GM18511 (cell line): ENCODE data around the gene CD109.

Experiments used
- ATAC-seq: cut with Tn5 transposase; IDR thresholded peaks from one replicate; pipeline ENCODE4 v1.9.1; 2021; ENCODE audit warnings: mild to moderate bottlenecking, moderate library complexity; ENCODE audit not compliant: unreplicated experiment

The CD109 gene

GRCh38 chr6:73724389-73724788 is 28.4 kb downstream of the CD109 start:
- ATAC-seq = no peak

GRCh38 chr6:73725192-73725591 is 29.2 kb downstream of the CD109 start:
- ATAC-seq = peak; percentile 58

- no peak for ATAC-seq
Measured at GRCh38 chr6:73727114-73727513, 31.1 kb downstream of the CD109 start.

- ATAC-seq = peak; percentile 69
Measured at GRCh38 chr6:73728548-73729205, 32.7 kb downstream of the CD109 start.

GRCh38 chr6:73731285-73731684 is 35.3 kb downstream of the CD109 start:
- ATAC-seq = no peak

- ATAC-seq = peak; percentile 78
Measured at GRCh38 chr6:73732845-73733675, 37.1 kb downstream of the CD109 start.

- no peak for ATAC-seq
Measured at GRCh38 chr6:73733791-73734190, 37.8 kb downstream of the CD109 start.

GRCh38 chr6:73734832-73735453 is 38.9 kb downstream of the CD109 start:
- no peak for ATAC-seq

- no peak for ATAC-seq
Measured at GRCh38 chr6:73738367-73739028, 42.5 kb downstream of the CD109 start.

GRCh38 chr6:73739096-73739495 is 43.1 kb downstream of the CD109 start:
- ATAC-seq = peak; percentile 76

- no peak for ATAC-seq
Measured at GRCh38 chr6:73742433-73742832, 46.4 kb downstream of the CD109 start.

- ATAC-seq = no peak
Measured at GRCh38 chr6:73743081-73743480, 47.1 kb downstream of the CD109 start.

- no peak for ATAC-seq
Measured at GRCh38 chr6:73743556-73743955, 47.6 kb downstream of the CD109 start.

GRCh38 chr6:73746787-73747186 is 50.8 kb downstream of the CD109 start:
- ATAC-seq = no peak

GRCh38 chr6:73747289-73747688 is 51.3 kb downstream of the CD109 start:
- ATAC-seq = peak; percentile 99

- no peak for ATAC-seq
Measured at GRCh38 chr6:73752943-73753342, 56.9 kb downstream of the CD109 start.

GRCh38 chr6:73766040-73766439 is 70.0 kb downstream of the CD109 start:
- ATAC-seq = no peak

- no peak for ATAC-seq
Measured at GRCh38 chr6:73768558-73768957, 72.6 kb downstream of the CD109 start.

GRCh38 chr6:73769976-73770375 is 74.0 kb downstream of the CD109 start:
- no peak for ATAC-seq

GRCh38 chr6:73774311-73774774 is 78.3 kb downstream of the CD109 start:
- peak; percentile 69 for ATAC-seq

GRCh38 chr6:73779943-73780342 is 83.9 kb downstream of the CD109 start:
- ATAC-seq = no peak
